Keratinocyte (primary cell): ENCODE results near the gene HRC. TPM values are rescaled to one million over a fixed set of nuclear protein-coding genes. Genes with fewer than 3 reads are reported as not detected.
A peak's percentile ranks its signal among the peaks of the same experiment; 100 is the strongest.
"Not testable (repeated sequence)": the region's sequence is repeated elsewhere in the genome, so short reads cannot be mapped to it uniquely, and the experiment has no call there.

Source experiments
- DNase-seq: peaks from one replicate; pipeline ENCODE4 v3.0.0-alpha.2; 2011; ENCODE audit warnings: low read depth, missing footprints, low spot score
- FAIRE-seq: peaks from 2 replicates; lab custom pipeline; 2011; peaks lifted over from hg19 to GRCh38; lab: Jason Lieb, UNC
- H2AFZ ChIP-seq: 2 replicates; pipeline ENCODE4 v1.6.0; 2012; ENCODE audit warnings: low read length, control low read depth, inconsistent platforms; ENCODE audit not compliant: control insufficient read depth
- H3K27ac ChIP-seq: 2 replicates; pipeline ENCODE4 v1.5.1; 2011; ENCODE audit warnings: low read length; ENCODE audit not compliant: control insufficient read depth, insufficient read depth
- H3K27me3 ChIP-seq: 3 replicates; pipeline ENCODE4 v1.6.0; 2011; ENCODE audit warnings: low read length; ENCODE audit not compliant: control insufficient read depth, insufficient read depth; ENCODE audit errors: extremely low read depth
- H3K36me3 ChIP-seq, 2 experiments: 2 replicates in 1 of 2; 3 replicates in 1 of 2; pipeline ENCODE4 v1.5.1; 2011; ENCODE audit warnings: low read length in 2 of 2, mild to moderate bottlenecking in 1 of 2; ENCODE audit not compliant: control insufficient read depth in 2 of 2, insufficient read depth in 2 of 2; ENCODE audit errors: extremely low read depth in 1 of 2
- H3K4me1 ChIP-seq: 3 replicates; pipeline ENCODE4 v1.5.1; 2011; ENCODE audit warnings: low read length; ENCODE audit not compliant: control insufficient read depth, insufficient read depth; ENCODE audit errors: extremely low read depth
- H3K4me2 ChIP-seq: 3 replicates; pipeline ENCODE4 v1.6.0; 2011; ENCODE audit warnings: low read depth, low read length; ENCODE audit not compliant: control insufficient read depth, insufficient read depth; ENCODE audit errors: extremely low read depth
- H3K4me3 ChIP-seq, 3 experiments: fragments of 200-600 bp in 1 of 3; sonication (generic) in 1 of 3; 2 replicates in 2 of 3; 3 replicates in 1 of 3; pipeline ENCODE4 v1.5.1; 2011 to 2016; ENCODE audit warnings: low read length in 3 of 3, mild to moderate bottlenecking in 3 of 3, control low read depth in 2 of 3, inconsistent platforms in 1 of 3, low read depth in 1 of 3, mixed read lengths in 1 of 3, mixed run types in 1 of 3, moderate library complexity in 1 of 3; ENCODE audit not compliant: control insufficient read depth in 2 of 3, insufficient read depth in 2 of 3; ENCODE audit errors: extremely low read depth in 1 of 3
- H3K79me2 ChIP-seq: 2 replicates; pipeline ENCODE4 v1.6.0; 2012; ENCODE audit warnings: low read length; ENCODE audit not compliant: control insufficient read depth, insufficient read depth
- H3K9ac ChIP-seq: 3 replicates; pipeline ENCODE4 v1.6.0; 2011; ENCODE audit warnings: low read length; ENCODE audit not compliant: control insufficient read depth, insufficient read depth; ENCODE audit errors: extremely low read depth
- H3K9me1 ChIP-seq: 3 replicates; pipeline ENCODE4 v1.6.0; 2011; ENCODE audit warnings: low read length; ENCODE audit not compliant: control insufficient read depth, insufficient read depth; ENCODE audit errors: extremely low read depth
- H3K9me3 ChIP-seq: 2 replicates; pipeline ENCODE4 v1.5.1; 2012; ENCODE audit warnings: low read depth, low read length; ENCODE audit not compliant: control insufficient read depth
- H4K20me1 ChIP-seq: 3 replicates; pipeline ENCODE4 v1.6.0; 2011; ENCODE audit warnings: low read length; ENCODE audit not compliant: control insufficient read depth, insufficient read depth; ENCODE audit errors: extremely low read depth
- CTCF ChIP-seq, 3 experiments: IDR thresholded peaks in 1 of 3; conservative IDR thresholded peaks in 1 of 3; optimal IDR thresholded peaks in 1 of 3; 2 replicates in 2 of 3; 3 replicates in 1 of 3; pipeline versions ENCODE3 to v1.5.1; 2011; ENCODE audit warnings: low read length in 3 of 3, mild to moderate bottlenecking in 3 of 3, moderate library complexity in 2 of 3, control low read depth in 1 of 3, inconsistent platforms in 1 of 3; ENCODE audit not compliant: insufficient read depth in 2 of 3; ENCODE audit errors: extremely low read depth in 1 of 3
- EZH2 ChIP-seq: IDR thresholded peaks from one replicate; pipeline ENCODE4 v1.6.1; 2012; ENCODE audit warnings: inconsistent platforms, mild to moderate bottlenecking, low read length, moderate library complexity
- dilution Hi-C: fragments of 300-500 bp; cut with MboI; formaldehyde crosslinking; loops from one replicate; pipeline ENCODE4 v1.7.0; 2020; ENCODE audit warnings: low sequenced_read_pairs; ENCODE audit not compliant: extremely low pct_ligation_motif_present
- polyA plus RNA-seq, 5 experiments: library from polyadenylated mRNA; depleted of rRNA in 3 of 5; stranded (reverse) in 3 of 5; stranded (forward) in 1 of 5; unstranded in 1 of 5; fragments of >200 nt; gene quantifications; 1 replicate in 1 of 5; 2 replicates in 3 of 5; 3 replicates in 1 of 5; pipeline versions ENCODE4 v1.2.1 to v1.2.3, GENCODE V29; 2011 to 2012; ENCODE audit warnings: missing spikeins in 2 of 5, low read depth in 1 of 5, low replicate concordance in 1 of 5

The HRC gene
- polyA plus RNA-seq, 1 donor (not counting 4 experiments of a cell fraction or from before 2014, with no cell fraction given) = 0.08 TPM

DNA sequence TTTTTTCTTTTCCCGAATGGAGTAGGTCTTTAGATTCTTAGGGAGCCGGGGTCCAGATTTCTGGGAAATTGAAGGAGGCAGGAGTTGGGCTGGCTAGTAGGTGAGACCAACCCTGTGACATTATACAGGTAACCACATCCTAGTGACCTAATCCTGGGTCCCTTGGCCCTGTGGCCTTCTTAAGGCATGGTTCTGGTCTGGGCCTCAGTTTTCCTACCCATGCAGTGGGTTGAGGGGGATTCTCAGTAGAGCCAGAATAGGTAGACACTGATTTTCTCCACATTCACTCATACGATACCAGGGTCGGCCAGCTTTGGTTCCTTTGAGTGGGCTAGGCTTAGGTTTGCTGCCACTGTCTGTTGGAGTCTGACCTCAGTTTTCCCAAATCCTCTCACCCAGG, 28.6 kb downstream of the HRC start:
- H3K9me1 ChIP-seq = no peaks in the 10 kb centered on the region
- H3K9ac ChIP-seq = no peak overlapping the region
- H3K4me1 ChIP-seq = peaks cover 4% of the 10 kb centered on the region
- H3K4me2 ChIP-seq = no peak overlapping the region
- no peaks in the 10 kb centered on the region for H3K36me3 ChIP-seq
- FAIRE-seq (no peak), DNase-seq (no peak)
- dilution Hi-C loops = no loop called here
- no peaks in the 10 kb centered on the region for H4K20me1 ChIP-seq
- no peak overlapping the region for H2AFZ ChIP-seq
- no peak overlapping the region for H3K27ac ChIP-seq
- TF ChIP-seq CTCF (optimal IDR thresholded peaks at IDR 0.05 in 1 of 3, IDR thresholded peaks at IDR 0.05 in 1 of 3, conservative IDR thresholded peaks at IDR 0.05 in 1 of 3; ENCODE audit: extremely low read depth in 1 of 3, insufficient read depth in 2 of 3, low read length in 3 of 3) (no peak), EZH2 (no peak)
- H3K4me3 ChIP-seq = no peak overlapping the region
- no peaks in the 10 kb centered on the region for H3K27me3 ChIP-seq
- H3K9me3 ChIP-seq = no peaks in the 10 kb centered on the region
- no peaks in the 10 kb centered on the region for H3K79me2 ChIP-seq

GRCh38 chr19:49125025-49125731, 30.0 kb downstream of the HRC start:
- peak overlapping the region; percentile 56 for H3K4me2 ChIP-seq
- DNase-seq = no peak
- no peaks in the 10 kb centered on the region for H3K9me1 ChIP-seq
- H3K27me3 ChIP-seq = no peaks in the 10 kb centered on the region
- H3K9me3 ChIP-seq = no peaks in the 10 kb centered on the region
- no peaks in the 10 kb centered on the region for H3K79me2 ChIP-seq
- no peaks in the 10 kb centered on the region for H3K36me3 ChIP-seq
- dilution Hi-C loops = no loop called here
- no peak for FAIRE-seq
- no peak overlapping the region for H3K4me3 ChIP-seq
- peaks cover 8% of the 10 kb centered on the region for H3K4me1 ChIP-seq
- no peak overlapping the region for H3K27ac ChIP-seq
- TF ChIP-seq CTCF (optimal IDR thresholded peaks at IDR 0.05 in 1 of 3, IDR thresholded peaks at IDR 0.05 in 1 of 3, conservative IDR thresholded peaks at IDR 0.05 in 1 of 3; ENCODE audit: extremely low read depth in 1 of 3, insufficient read depth in 2 of 3, low read length in 3 of 3) = no peak
- TF ChIP-seq EZH2 = no peak
- peak overlapping the region; percentile 47 for H3K9ac ChIP-seq
- H4K20me1 ChIP-seq = no peaks in the 10 kb centered on the region
- peak overlapping the region; percentile 49 for H2AFZ ChIP-seq

DNA sequence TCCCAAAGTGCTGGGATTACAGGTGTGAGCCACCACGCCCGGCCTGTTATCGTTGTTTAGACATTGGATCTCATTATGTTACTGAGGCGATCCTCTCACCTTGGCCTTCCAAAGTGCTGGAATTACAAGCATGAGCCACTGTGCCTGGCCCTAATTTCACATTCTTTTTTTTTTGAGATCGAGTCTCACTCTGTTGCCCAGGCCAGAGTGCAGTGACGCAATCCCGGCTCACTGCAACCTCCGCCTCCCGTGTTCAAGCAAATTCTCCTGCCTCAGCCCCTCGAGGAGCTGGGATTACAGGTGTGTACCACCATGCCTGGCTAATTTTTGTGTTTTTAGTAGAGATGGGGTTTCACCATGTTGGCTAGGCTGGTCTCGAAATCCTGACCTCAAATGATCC, 31.9 kb downstream of the HRC start:
- H3K4me2 ChIP-seq, H3K27ac ChIP-seq, H3K9me3 ChIP-seq, DNase-seq, H2AFZ ChIP-seq, H3K4me3 ChIP-seq, dilution Hi-C loops, H4K20me1 ChIP-seq, H3K36me3 ChIP-seq, H3K79me2 ChIP-seq, H3K9me1 ChIP-seq, FAIRE-seq, H3K27me3 ChIP-seq, H3K9ac ChIP-seq: not testable (repeated sequence)
- peaks cover 12% of the 10 kb centered on the region for H3K4me1 ChIP-seq

GRCh38 chr19:49121841-49122240, 33.4 kb downstream of the HRC start:
- H3K79me2 ChIP-seq, DNase-seq, H3K27ac ChIP-seq, H3K36me3 ChIP-seq, H3K9me1 ChIP-seq, H3K4me3 ChIP-seq, dilution Hi-C loops, H4K20me1 ChIP-seq, FAIRE-seq, H3K27me3 ChIP-seq, H3K9me3 ChIP-seq, H3K4me2 ChIP-seq, H3K9ac ChIP-seq, H2AFZ ChIP-seq: not testable (repeated sequence)
- H3K4me1 ChIP-seq = peaks cover 16% of the 10 kb centered on the region
